ENCODE data around the gene ADCY3. TPM values are rescaled to one million over a fixed set of nuclear protein-coding genes. Genes with fewer than 3 reads are reported as not detected.
"Not testable (repeated sequence)": the region's sequence is repeated elsewhere in the genome, so short reads cannot be mapped to it uniquely, and the experiment has no call there.

ADCY3 gene
- total RNA-seq, 5 donors from 2014 or later (not counting 1 experiment from before 2014, with no cell fraction given): 21.4 to 35.6 (median 32.8) TPM

- ChIA-PET POLR2A (interaction anchor here (0.6 kb wide), 2 partner anchors 12 to 167 kb away, joined by 3 to 6 read pairs; no protein-coding TSS in a partner anchor), CTCF (interaction anchor here in 1 of 2 donors (0.6 kb wide), 1 partner anchor 575 kb away, joined by 4 read pairs; no protein-coding TSS in a partner anchor)
- Histone ChIP-seq H3K9me3 (no peaks in the 10 kb centered on the region), H3K36me3 (ENCODE audit: control insufficient read depth in 2 of 2, extremely low read depth in 1 of 2, insufficient read depth in 1 of 2, low read length in 1 of 2) (no peaks in the 10 kb centered on the region), H3K27me3 (replicated peaks in 1 of 2; ENCODE audit: control insufficient read depth in 2 of 2, extremely low read depth in 1 of 2, insufficient read depth in 2 of 2, low read length in 1 of 2) (no peaks in the 10 kb centered on the region), H3K27ac (ENCODE audit: low read length) (no peak overlapping the region), H3K4me3 (ENCODE audit: control insufficient read depth in 1 of 2, extremely low read depth in 1 of 2, low read length in 1 of 2) (no peak overlapping the region), H3K4me1 (ENCODE audit: control insufficient read depth in 1 of 2, extremely low read depth in 1 of 2, insufficient read depth in 2 of 2, low read length in 2 of 2) (peaks cover 0 to 2% of the 10 kb centered on the region in 2 experiments)
- WGBS (ENCODE audit: insufficient coverage): no CpG with 5 or more reads among the region's 4 CpGs
- peaks cover 0 to 8% (median 3%) of the 10 kb centered on the region in 3 donors for H3K9me3 Mint-ChIP-seq
- DNase-seq: no peak
- H3K27me3 Mint-ChIP-seq: no peaks in the 10 kb centered on the region
- H3K4me1 Mint-ChIP-seq: peaks cover 7 to 27% (median 10%) of the 10 kb centered on the region in 3 donors
- peak overlapping the region; percentile 9 to 34 (median 25) for H3K4me3 Mint-ChIP-seq
- H3K36me3 Mint-ChIP-seq: peaks cover 31% of the 10 kb centered on the region
- ATAC-seq (replicated peaks in 1 of 4): no peak
- H3K27ac Mint-ChIP-seq: peak overlapping the region in 1 of 2 donors; percentile 44
Measured at GRCh38 chr2:24809316-24810007, 110.6 kb downstream of the ADCY3 start.

DNA sequence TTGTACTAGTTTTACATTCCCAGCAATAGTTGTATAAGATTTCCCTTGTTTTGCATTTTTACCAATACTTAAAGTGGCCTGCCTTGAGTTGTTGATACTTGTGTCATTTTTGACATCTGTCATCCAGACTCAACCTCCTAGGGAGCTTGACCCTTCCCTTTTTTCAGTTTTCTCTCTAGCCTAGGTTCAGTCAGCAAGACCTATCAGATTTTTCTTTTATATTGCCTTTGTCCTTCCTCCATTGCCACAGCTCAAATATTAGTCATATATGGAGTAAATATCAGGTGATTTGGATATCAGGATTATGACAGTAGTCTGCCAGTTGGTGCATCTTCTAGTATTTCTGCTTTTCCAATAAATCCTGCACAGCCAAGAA is 113.4 kb downstream of the ADCY3 start:
- Mint-ChIP-seq H3K27ac (no peak overlapping the region), H3K27me3 (no peaks in the 10 kb centered on the region), H3K9me3 (peaks cover 0 to 8% (median 3%) of the 10 kb centered on the region in 3 donors), H3K4me3 (no peak overlapping the region), H3K4me1 (peaks cover 7 to 27% (median 10%) of the 10 kb centered on the region in 3 donors), H3K36me3 (peaks cover 34% of the 10 kb centered on the region)
- ChIA-PET CTCF (no interaction called here), POLR2A (no interaction called here)
- peaks cover 0 to 2% of the 10 kb centered on the region in 2 experiments for H3K4me1 ChIP-seq (ENCODE audit: control insufficient read depth in 1 of 2, extremely low read depth in 1 of 2, insufficient read depth in 2 of 2, low read length in 2 of 2)
- H3K4me3 ChIP-seq (ENCODE audit: control insufficient read depth in 1 of 2, extremely low read depth in 1 of 2, low read length in 1 of 2): no peak overlapping the region
- ATAC-seq (replicated peaks in 1 of 4) (no peak), DNase-seq (no peak)
- no peaks in the 10 kb centered on the region for H3K9me3 ChIP-seq
- H3K27me3 ChIP-seq (replicated peaks in 1 of 2; ENCODE audit: control insufficient read depth in 2 of 2, extremely low read depth in 1 of 2, insufficient read depth in 2 of 2, low read length in 1 of 2): no peaks in the 10 kb centered on the region
- no peaks in the 10 kb centered on the region for H3K36me3 ChIP-seq (ENCODE audit: control insufficient read depth in 2 of 2, extremely low read depth in 1 of 2, insufficient read depth in 1 of 2, low read length in 1 of 2)
- H3K27ac ChIP-seq (ENCODE audit: low read length): no peak overlapping the region

GRCh38 chr2:24805811-24806660 is 114.0 kb downstream of the ADCY3 start:
- H3K4me3 ChIP-seq (ENCODE audit: control insufficient read depth in 1 of 2, extremely low read depth in 1 of 2, low read length in 1 of 2); H3K9me3 Mint-ChIP-seq; POLR2A ChIA-PET; H3K27me3 Mint-ChIP-seq; ATAC-seq (replicated peaks in 1 of 4); H3K36me3 ChIP-seq (ENCODE audit: control insufficient read depth in 2 of 2, extremely low read depth in 1 of 2, insufficient read depth in 1 of 2, low read length in 1 of 2); H3K27ac ChIP-seq (ENCODE audit: low read length); H3K4me1 ChIP-seq (ENCODE audit: control insufficient read depth in 1 of 2, extremely low read depth in 1 of 2, insufficient read depth in 2 of 2, low read length in 2 of 2); H3K9me3 ChIP-seq; H3K4me3 Mint-ChIP-seq; DNase-seq; H3K27me3 ChIP-seq (replicated peaks in 1 of 2; ENCODE audit: control insufficient read depth in 2 of 2, extremely low read depth in 1 of 2, insufficient read depth in 2 of 2, low read length in 1 of 2); H3K27ac Mint-ChIP-seq; CTCF ChIA-PET: not testable (repeated sequence)
- Mint-ChIP-seq H3K36me3 (peaks cover 36% of the 10 kb centered on the region), H3K4me1 (peaks cover 7 to 27% (median 10%) of the 10 kb centered on the region in 3 donors)
- 96% methylated on average over 20 of the region's 25 CpGs for WGBS (ENCODE audit: insufficient coverage)

DNA sequence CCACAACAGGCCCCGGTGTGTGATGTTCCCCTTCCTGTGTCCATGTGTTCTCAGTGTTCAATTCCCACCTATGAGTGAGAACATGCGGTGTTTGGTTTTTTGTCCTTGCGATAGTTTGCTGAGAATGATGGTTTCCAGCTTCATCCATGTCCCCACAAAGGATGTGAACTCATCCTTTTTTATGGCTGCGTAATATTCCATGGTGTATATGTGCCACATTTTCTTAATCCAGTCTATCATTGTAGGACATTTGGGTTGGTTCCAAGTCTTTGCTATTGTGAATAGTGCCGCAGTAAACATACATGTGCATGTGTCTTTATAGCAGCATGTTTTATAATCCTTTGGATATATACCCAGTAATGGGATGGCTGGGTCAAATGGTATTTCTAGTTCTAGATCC is 119.5 kb downstream of the ADCY3 start:
- H3K4me3 ChIP-seq (ENCODE audit: control insufficient read depth in 1 of 2, extremely low read depth in 1 of 2, low read length in 1 of 2); H3K27me3 ChIP-seq (replicated peaks in 1 of 2; ENCODE audit: control insufficient read depth in 2 of 2, extremely low read depth in 1 of 2, insufficient read depth in 2 of 2, low read length in 1 of 2); H3K4me3 Mint-ChIP-seq; H3K4me1 ChIP-seq (ENCODE audit: control insufficient read depth in 1 of 2, extremely low read depth in 1 of 2, insufficient read depth in 2 of 2, low read length in 2 of 2); H3K9me3 Mint-ChIP-seq; H3K27me3 Mint-ChIP-seq; POLR2A ChIA-PET; H3K4me1 Mint-ChIP-seq; H3K36me3 ChIP-seq (ENCODE audit: control insufficient read depth in 2 of 2, extremely low read depth in 1 of 2, insufficient read depth in 1 of 2, low read length in 1 of 2); H3K9me3 ChIP-seq; H3K27ac Mint-ChIP-seq; ATAC-seq (replicated peaks in 1 of 4); H3K27ac ChIP-seq (ENCODE audit: low read length); DNase-seq; CTCF ChIA-PET: not testable (repeated sequence)
- H3K36me3 Mint-ChIP-seq: peaks cover 46% of the 10 kb centered on the region
- no CpG with 5 or more reads among the region's 5 CpGs for WGBS (ENCODE audit: insufficient coverage)

DNA sequence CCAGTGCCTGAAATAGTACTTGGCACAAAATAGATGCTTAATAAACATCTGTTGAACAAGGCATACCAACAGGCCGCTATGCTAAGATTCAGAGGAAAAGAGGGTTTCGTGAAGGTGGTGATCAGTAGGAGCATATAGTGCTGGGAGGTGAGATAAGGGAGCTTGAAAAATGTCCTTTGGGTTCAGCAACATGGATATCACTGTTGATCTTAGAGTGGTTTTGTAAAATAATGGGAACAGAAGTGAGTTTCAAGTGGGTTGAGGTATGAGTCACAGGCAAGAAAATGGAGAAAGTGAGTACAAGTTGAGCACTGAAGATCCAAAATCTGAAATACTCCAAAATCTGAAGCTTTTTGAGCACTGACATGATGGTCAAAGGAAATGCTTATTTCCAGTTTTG is 122.4 kb downstream of the ADCY3 start:
- H3K4me3 Mint-ChIP-seq: no peak overlapping the region
- CTCF ChIA-PET: no interaction called here
- Histone ChIP-seq H3K27me3 (replicated peaks in 1 of 2; ENCODE audit: control insufficient read depth in 2 of 2, extremely low read depth in 1 of 2, insufficient read depth in 2 of 2, low read length in 1 of 2) (no peaks in the 10 kb centered on the region), H3K27ac (ENCODE audit: low read length) (no peak overlapping the region), H3K4me1 (ENCODE audit: control insufficient read depth in 1 of 2, extremely low read depth in 1 of 2, insufficient read depth in 2 of 2, low read length in 2 of 2) (peaks cover 2 to 9% of the 10 kb centered on the region in 2 experiments), H3K36me3 (ENCODE audit: control insufficient read depth in 2 of 2, extremely low read depth in 1 of 2, insufficient read depth in 1 of 2, low read length in 1 of 2) (peaks cover 0 to 5% of the 10 kb centered on the region in 2 donors), H3K9me3 (no peaks in the 10 kb centered on the region), H3K4me3 (ENCODE audit: control insufficient read depth in 1 of 2, extremely low read depth in 1 of 2, low read length in 1 of 2) (no peak overlapping the region)
- DNase-seq: no peak
- ATAC-seq (replicated peaks in 1 of 4): no peak
- H3K36me3 Mint-ChIP-seq: peaks cover 33% of the 10 kb centered on the region
- WGBS (ENCODE audit: insufficient coverage): 90% methylated on average over 2 of the region's 2 CpGs
- H3K9me3 Mint-ChIP-seq: no peaks in the 10 kb centered on the region
- H3K27me3 Mint-ChIP-seq: no peaks in the 10 kb centered on the region
- H3K27ac Mint-ChIP-seq: no peak overlapping the region
- H3K4me1 Mint-ChIP-seq: peaks cover 15 to 21% (median 18%) of the 10 kb centered on the region in 3 donors
- POLR2A ChIA-PET: interaction anchor here in 1 of 2 donors (0.6 kb wide), 1 partner anchor 11 kb away, joined by 6 read pairs; no protein-coding TSS in a partner anchor

GRCh38 chr2:24793761-24794435 is 126.1 kb downstream of the ADCY3 start:
- ATAC-seq (replicated peaks in 1 of 4) (no peak), DNase-seq (no peak)
- H3K27me3 Mint-ChIP-seq: no peaks in the 10 kb centered on the region
- peak overlapping the region; percentile 100 for H3K27ac Mint-ChIP-seq
- H3K4me3 ChIP-seq (ENCODE audit: control insufficient read depth in 1 of 2, extremely low read depth in 1 of 2, low read length in 1 of 2): peak overlapping the region; percentile 88 to 97
- peaks cover 6 to 9% of the 10 kb centered on the region in 2 experiments for H3K4me1 ChIP-seq (ENCODE audit: control insufficient read depth in 1 of 2, extremely low read depth in 1 of 2, insufficient read depth in 2 of 2, low read length in 2 of 2)
- no peaks in the 10 kb centered on the region for H3K27me3 ChIP-seq (replicated peaks in 1 of 2; ENCODE audit: control insufficient read depth in 2 of 2, extremely low read depth in 1 of 2, insufficient read depth in 2 of 2, low read length in 1 of 2)
- H3K4me1 Mint-ChIP-seq: peaks cover 20 to 26% (median 23%) of the 10 kb centered on the region in 3 donors
- H3K9me3 ChIP-seq: no peaks in the 10 kb centered on the region
- H3K4me3 Mint-ChIP-seq: peak overlapping the region; percentile 95 to 97 (median 97)
- ChIA-PET CTCF (interaction anchor here in 1 of 2 donors (0.6 to 1.1 kb wide), 2 partner anchors 25 to 34 kb away, joined by 3 to 7 read pairs; no protein-coding TSS in a partner anchor), POLR2A (interaction anchor here in 1 of 2 donors (0.6 kb wide), 2 partner anchors 487 to 717 kb away, joined by 3 to 6 read pairs; no protein-coding TSS in a partner anchor)
- H3K36me3 ChIP-seq (ENCODE audit: control insufficient read depth in 2 of 2, extremely low read depth in 1 of 2, insufficient read depth in 1 of 2, low read length in 1 of 2): peaks cover 0 to 9% of the 10 kb centered on the region in 2 donors
- H3K9me3 Mint-ChIP-seq: no peaks in the 10 kb centered on the region
- peaks cover 21% of the 10 kb centered on the region for H3K36me3 Mint-ChIP-seq
- no peak overlapping the region for H3K27ac ChIP-seq (ENCODE audit: low read length)
- WGBS (ENCODE audit: insufficient coverage): 13% methylated on average over 11 of the region's 14 CpGs
